ENCODE results near the gene TLE3.

GRCh38 chr15:70090436-70091296, 7.1 kb downstream of the TLE3 start:
- TF ChIP-seq, protein P1, sequence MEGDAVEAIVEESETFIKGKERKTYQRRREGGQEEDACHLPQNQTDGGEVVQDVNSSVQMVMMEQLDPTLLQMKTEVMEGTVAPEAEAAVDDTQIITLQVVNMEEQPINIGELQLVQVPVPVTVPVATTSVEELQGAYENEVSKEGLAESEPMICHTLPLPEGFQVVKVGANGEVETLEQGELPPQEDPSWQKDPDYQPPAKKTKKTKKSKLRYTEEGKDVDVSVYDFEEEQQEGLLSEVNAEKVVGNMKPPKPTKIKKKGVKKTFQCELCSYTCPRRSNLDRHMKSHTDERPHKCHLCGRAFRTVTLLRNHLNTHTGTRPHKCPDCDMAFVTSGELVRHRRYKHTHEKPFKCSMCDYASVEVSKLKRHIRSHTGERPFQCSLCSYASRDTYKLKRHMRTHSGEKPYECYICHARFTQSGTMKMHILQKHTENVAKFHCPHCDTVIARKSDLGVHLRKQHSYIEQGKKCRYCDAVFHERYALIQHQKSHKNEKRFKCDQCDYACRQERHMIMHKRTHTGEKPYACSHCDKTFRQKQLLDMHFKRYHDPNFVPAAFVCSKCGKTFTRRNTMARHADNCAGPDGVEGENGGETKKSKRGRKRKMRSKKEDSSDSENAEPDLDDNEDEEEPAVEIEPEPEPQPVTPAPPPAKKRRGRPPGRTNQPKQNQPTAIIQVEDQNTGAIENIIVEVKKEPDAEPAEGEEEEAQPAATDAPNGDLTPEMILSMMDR (IDR thresholded peaks at IDR 0.05 in 4 of 5, conservative IDR thresholded peaks at IDR 0.05 in 1 of 5), result no peak
- no peak for TF ChIP-seq POLR2A (IDR thresholded peaks at IDR 0.05)

Measured in gastrocnemius medialis (tissue), 4 donors.